Vagina (tissue), 2 donors: ENCODE results near the gene GNAQ. TPM values are rescaled to one million over a fixed set of nuclear protein-coding genes. Genes with fewer than 3 reads are reported as not detected.

Experiments used
- DNase-seq, 2 donors: peaks; one replicate each; pipeline ENCODE4 v3.0.0-alpha.2; 2017; ENCODE audit errors: extremely low spot score in 2 of 2
- H3K27ac ChIP-seq: fragments of 200-600 bp; sonication (generic); one replicate; pipeline ENCODE4 v1.5.1; 2019
- H3K27me3 ChIP-seq: fragments of 200-600 bp; sonication (generic); one replicate; pipeline ENCODE4 v1.5.1; 2019
- H3K36me3 ChIP-seq, 2 donors: fragments of 200-600 bp; sonication (generic); one replicate each; pipeline ENCODE4 v1.5.1; 2017 to 2019
- H3K4me1 ChIP-seq: fragments of 200-600 bp; sonication (generic); one replicate; pipeline ENCODE4 v1.5.1; 2019
- H3K4me3 ChIP-seq, 2 donors: fragments of 200-600 bp; sonication (generic); 1 replicate in 1 of 2; 2 replicates in 1 of 2; pipeline ENCODE4 v1.5.1; 2016 to 2019
- H3K9me3 ChIP-seq: fragments of 200-600 bp; sonication (generic); one replicate; pipeline ENCODE4 v1.5.1; 2019
- CTCF ChIP-seq, 3 experiments: fragments of 450-650 bp in 2 of 3; fragments of 200-600 bp in 1 of 3; sonication (generic) in 1 of 3; IDR thresholded peaks; one replicate each; pipeline ENCODE4 v1.5.1; 2017 to 2019; ENCODE audit warnings: antibody characterized with exemption in 3 of 3, mild to moderate bottlenecking in 2 of 3, moderate library complexity in 2 of 3
- POLR2A ChIP-seq, 2 donors: fragments of 450-650 bp; IDR thresholded peaks; one replicate each; pipeline ENCODE4 v1.6.1; 2017; ENCODE audit warnings: antibody characterized with exemption in 2 of 2, mild to moderate bottlenecking in 2 of 2, moderate library complexity in 2 of 2
- POLR2AphosphoS5 ChIP-seq, 2 donors: sonication (generic); formaldehyde crosslinking; IDR thresholded peaks; one replicate each; pipeline ENCODE4 v1.9.0; 2017; ENCODE audit warnings: antibody characterized with exemption in 2 of 2, mild to moderate bottlenecking in 2 of 2, low read depth in 1 of 2; ENCODE audit not compliant: insufficient read depth in 1 of 2
- intact Hi-C: fragments of 100-400 bp; cut with DNase I; formaldehyde crosslinking; loops from one replicate; pipeline ENCODE4 v1.15.1; 2023
- total RNA-seq: library from RNA; depleted of rRNA; stranded (reverse); fragments of >200 nt; gene quantifications from one replicate; pipeline ENCODE4 v1.2.3, GENCODE V29; 2016

Gene GNAQ
- total RNA-seq, 1 donor from 2014 or later, result 31.9 TPM

DNA sequence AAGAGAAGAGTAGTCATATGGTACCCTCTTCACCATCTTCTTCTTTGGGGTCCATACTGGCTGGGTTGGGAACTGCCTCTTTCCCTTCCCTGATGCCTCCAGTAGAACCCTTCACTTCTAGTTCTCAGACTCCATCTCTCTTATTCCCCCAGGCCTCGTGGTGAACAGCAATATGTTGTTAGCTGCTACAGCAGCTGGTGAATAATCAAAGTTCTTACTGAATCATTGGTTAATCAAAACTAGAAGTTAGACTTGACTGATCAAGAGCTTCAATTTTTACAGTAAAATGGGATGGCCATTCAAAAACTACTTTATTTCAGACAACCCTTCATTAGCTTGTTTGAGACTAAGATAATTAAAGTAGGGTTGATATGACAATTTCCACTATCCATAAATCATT, 192.6 kb downstream of the GNAQ start:
- intact Hi-C loops, result no loop called here
- H3K36me3 ChIP-seq, result no peaks in the 10 kb centered on the region
- no peaks in the 10 kb centered on the region for H3K9me3 ChIP-seq
- H3K27ac ChIP-seq, result no peak overlapping the region
- TF ChIP-seq POLR2AphosphoS5 (IDR thresholded peaks at IDR 0.05; ENCODE audit: insufficient read depth in 1 of 2, low read depth in 1 of 2) (no peak), POLR2A (IDR thresholded peaks at IDR 0.05) (no peak), CTCF (IDR thresholded peaks at IDR 0.05) (no peak)
- H3K4me3 ChIP-seq, result no peak overlapping the region
- DNase-seq, result no peak
- no peaks in the 10 kb centered on the region for H3K27me3 ChIP-seq
- peaks cover 28% of the 10 kb centered on the region for H3K4me1 ChIP-seq

DNA sequence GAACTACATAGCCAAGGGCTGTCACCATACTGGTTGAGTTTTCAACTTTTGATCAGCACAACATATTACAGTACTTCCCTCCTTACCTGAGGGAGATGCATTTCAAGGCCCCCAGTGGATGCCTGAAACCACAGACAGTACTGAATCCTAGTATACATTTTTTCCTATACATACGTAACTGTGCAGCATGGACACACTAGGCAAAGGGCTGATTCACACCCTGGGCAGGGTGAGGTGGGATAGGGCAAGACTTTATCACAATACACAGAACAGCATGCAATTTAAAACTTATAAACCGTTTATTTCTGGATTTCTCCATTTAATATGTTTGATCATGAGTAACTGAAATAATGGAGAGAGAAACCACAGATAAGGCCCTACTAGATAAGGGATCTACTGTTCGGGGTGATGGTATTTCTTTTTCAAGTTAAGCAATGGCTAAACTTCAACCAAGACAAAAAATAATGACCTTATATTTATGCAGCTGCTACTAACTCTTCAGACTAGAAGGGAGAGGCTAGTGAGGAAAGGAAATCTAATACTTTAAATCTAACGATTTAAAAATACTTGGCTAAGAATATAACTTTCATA, 196.6 kb downstream of the GNAQ start:
- intact Hi-C loops, result no loop called here
- Histone ChIP-seq H3K4me3 (no peak overlapping the region), H3K9me3 (no peaks in the 10 kb centered on the region), H3K27me3 (no peaks in the 10 kb centered on the region), H3K27ac (no peak overlapping the region), H3K36me3 (no peaks in the 10 kb centered on the region), H3K4me1 (peaks cover 16% of the 10 kb centered on the region)
- no peak for TF ChIP-seq POLR2A (IDR thresholded peaks at IDR 0.05)
- no peak for TF ChIP-seq POLR2AphosphoS5 (IDR thresholded peaks at IDR 0.05; ENCODE audit: insufficient read depth in 1 of 2, low read depth in 1 of 2)
- TF ChIP-seq CTCF (IDR thresholded peaks at IDR 0.05), result no peak
- no peak for DNase-seq

DNA sequence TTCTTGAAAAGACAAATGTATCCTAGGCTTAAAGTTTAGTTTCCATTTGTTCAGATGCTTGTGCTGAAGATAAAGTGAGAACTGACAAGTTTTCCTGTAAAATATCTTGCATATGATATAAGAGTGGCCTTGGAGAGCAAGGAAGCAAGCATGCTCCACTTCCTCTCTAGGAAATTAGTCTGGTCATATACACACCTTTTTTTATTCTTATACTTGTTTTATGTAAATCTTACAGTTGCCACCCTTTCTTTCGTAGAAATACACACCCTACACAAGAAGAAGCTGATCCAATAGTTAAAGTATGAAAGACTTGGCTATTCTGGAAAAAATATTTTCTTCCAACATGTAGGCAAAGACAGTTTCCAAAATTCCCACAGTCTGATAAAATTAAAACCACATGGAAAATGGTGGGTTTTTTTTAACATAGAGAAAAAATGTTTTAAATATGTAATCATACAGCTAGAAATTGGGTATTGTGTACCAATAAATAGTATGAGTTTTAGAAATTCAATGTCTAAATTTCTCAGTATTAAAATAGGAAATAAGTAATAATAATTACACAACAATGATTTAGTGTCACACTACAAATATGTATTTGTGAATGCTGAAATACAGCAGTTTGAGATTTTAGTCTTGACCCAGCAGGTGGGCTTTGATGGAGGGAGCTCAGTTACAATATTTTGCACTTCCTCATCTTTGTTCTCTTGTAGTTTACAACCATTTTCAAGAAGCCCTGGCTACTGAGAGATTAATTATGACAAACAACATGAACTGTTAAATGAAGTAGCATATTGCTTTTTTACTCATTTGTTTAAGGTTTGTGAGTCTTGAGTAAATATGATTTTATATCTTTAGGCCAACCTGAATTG, 197.8 kb downstream of the GNAQ start:
- H3K27ac ChIP-seq, result peak overlapping the region; percentile 22
- no peaks in the 10 kb centered on the region for H3K36me3 ChIP-seq
- no peaks in the 10 kb centered on the region for H3K9me3 ChIP-seq
- TF ChIP-seq POLR2A (IDR thresholded peaks at IDR 0.05) (no peak), POLR2AphosphoS5 (IDR thresholded peaks at IDR 0.05; ENCODE audit: insufficient read depth in 1 of 2, low read depth in 1 of 2) (no peak), CTCF (IDR thresholded peaks at IDR 0.05) (no peak)
- no peaks in the 10 kb centered on the region for H3K27me3 ChIP-seq
- intact Hi-C loops, result no loop called here
- H3K4me3 ChIP-seq, result no peak overlapping the region
- DNase-seq, result no peak
- H3K4me1 ChIP-seq, result peaks cover 14% of the 10 kb centered on the region

- no peaks in the 10 kb centered on the region for H3K9me3 ChIP-seq
- TF ChIP-seq POLR2AphosphoS5 (IDR thresholded peaks at IDR 0.05; ENCODE audit: insufficient read depth in 1 of 2, low read depth in 1 of 2) (no peak), CTCF (IDR thresholded peaks at IDR 0.05) (no peak), POLR2A (IDR thresholded peaks at IDR 0.05) (no peak)
- DNase-seq, result no peak
- no peaks in the 10 kb centered on the region for H3K27me3 ChIP-seq
- no peaks in the 10 kb centered on the region for H3K36me3 ChIP-seq
- no peak overlapping the region for H3K4me3 ChIP-seq
- H3K4me1 ChIP-seq, result peaks cover 14% of the 10 kb centered on the region
- peak overlapping the region; percentile 22 for H3K27ac ChIP-seq
- intact Hi-C loops, result no loop called here
Measured at GRCh38 chr9:77832639-77833038, 199.0 kb downstream of the GNAQ start.

GRCh38 chr9:77831781-77832180, 199.8 kb downstream of the GNAQ start:
- Histone ChIP-seq H3K27me3 (no peaks in the 10 kb centered on the region), H3K36me3 (no peaks in the 10 kb centered on the region), H3K27ac (no peak overlapping the region), H3K9me3 (no peaks in the 10 kb centered on the region), H3K4me3 (no peak overlapping the region), H3K4me1 (peaks cover 14% of the 10 kb centered on the region)
- intact Hi-C loops, result no loop called here
- DNase-seq, result no peak
- TF ChIP-seq CTCF (IDR thresholded peaks at IDR 0.05) (no peak), POLR2AphosphoS5 (IDR thresholded peaks at IDR 0.05; ENCODE audit: insufficient read depth in 1 of 2, low read depth in 1 of 2) (no peak), POLR2A (IDR thresholded peaks at IDR 0.05) (no peak)
